Hepatocyte (in vitro differentiated cells): ENCODE results near the gene ZNF546.

Experiments
- CTCF ChIP-seq: fragments of 200-600 bp; sonication (generic); IDR thresholded peaks from 2 replicates; pipeline ENCODE4 v1.5.1; 2016; ENCODE audit warnings: antibody characterized with exemption, mild to moderate bottlenecking; ENCODE audit not compliant: poor library complexity
- EZH2 ChIP-seq: fragments of 200-600 bp; sonication (generic); IDR thresholded peaks from 2 replicates; pipeline ENCODE4 v1.6.1; 2016; ENCODE audit warnings: antibody characterized with exemption, mild to moderate bottlenecking, borderline replicate concordance

DNA sequence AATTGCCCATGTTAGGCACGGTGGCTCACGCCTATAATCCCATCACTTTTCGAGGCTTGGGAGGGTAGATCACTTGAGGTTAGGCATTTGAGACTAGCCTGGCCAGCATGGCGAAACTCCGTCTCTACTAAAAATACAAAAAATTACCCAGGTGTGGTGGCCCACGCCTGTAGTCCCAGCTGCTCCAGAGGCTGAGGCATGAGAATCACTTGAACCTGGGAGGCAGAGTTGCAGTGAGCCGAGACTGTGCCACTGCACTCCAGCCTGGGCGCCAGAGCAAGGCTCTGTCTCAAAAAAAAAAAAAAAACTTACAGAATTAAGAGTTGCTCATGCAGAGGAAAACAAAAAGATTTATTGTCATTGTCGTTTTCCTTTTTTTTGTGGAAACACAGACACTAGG, 29.3 kb upstream of the ZNF546 start:
- TF ChIP-seq EZH2 (no peak), CTCF (no peak)
